NCI-H2081 (cell line): ENCODE results near the gene C3orf18.
A peak's percentile ranks its signal among the peaks of the same experiment; 100 is the strongest.

Source experiments
- DNase-seq, 2 experiments: peaks; one replicate each; lab custom pipeline; 2025; lab: John Stamatoyannopoulos, UW

The C3orf18 gene

DNA sequence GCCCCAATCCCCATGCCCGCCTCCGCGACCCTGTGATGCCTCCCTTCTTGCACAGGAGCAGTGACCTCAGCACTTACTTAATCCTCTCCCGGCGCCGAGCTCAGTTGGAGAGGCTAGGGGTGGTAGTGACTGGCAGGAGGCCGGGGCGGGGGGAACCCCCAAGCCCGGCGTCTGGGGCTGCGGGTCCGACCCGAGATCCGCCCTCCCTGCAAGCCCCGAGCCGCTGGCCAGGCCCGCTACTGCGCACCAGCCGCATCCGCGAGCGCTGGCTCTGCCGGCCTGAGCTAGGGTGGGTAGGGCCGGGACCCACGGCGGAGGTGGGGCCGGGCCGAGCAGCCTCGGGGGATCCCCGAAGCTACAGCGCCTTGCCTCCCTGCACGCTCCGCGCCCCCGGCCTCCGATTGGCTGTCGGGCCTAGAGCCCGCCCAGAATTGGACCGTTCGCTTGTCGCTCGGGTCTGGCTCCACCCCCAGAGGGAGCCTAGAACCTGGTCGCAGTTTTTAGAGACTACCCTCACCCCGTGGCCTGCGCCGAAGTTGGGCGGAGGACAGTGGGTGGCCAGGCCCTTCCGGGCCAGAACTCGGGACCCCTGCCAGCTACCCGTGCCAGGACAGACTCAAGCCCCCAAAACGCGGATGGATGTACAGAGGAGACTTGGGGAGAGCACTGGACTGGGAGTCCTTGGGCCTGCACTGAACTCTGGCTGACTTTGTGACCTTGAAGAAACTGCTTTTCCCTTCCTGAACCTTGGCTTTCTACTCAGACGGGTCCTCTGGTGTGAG lies at the start of gene C3orf18:
TSS of gene C3orf18 (minus strand) at position 362 of the 782 bp plus-strand sequence. CDS start 2,048 bp downstream, outside the sequence.
- DNase-seq, result peak in 1 of 2 experiments; percentile 42

DNA sequence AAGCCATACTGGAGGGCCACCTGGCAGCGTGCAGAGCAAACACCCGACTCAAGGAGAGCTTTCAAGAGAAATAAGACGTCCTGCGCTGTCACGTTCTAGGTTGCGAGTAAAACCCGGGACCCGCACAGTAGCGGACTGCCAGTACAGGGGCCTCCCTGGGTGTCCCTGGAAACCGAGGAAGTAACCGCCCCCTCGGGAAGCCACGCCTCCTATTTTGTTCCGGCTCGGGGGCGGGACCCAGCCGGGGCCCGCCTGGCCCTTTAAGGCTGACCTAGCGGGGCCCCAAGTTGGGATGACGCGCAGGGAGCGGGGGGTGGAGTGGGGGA lies 49.2 kb upstream of the C3orf18 start:
- DNase-seq, result peak; percentile 59 to 71

DNA sequence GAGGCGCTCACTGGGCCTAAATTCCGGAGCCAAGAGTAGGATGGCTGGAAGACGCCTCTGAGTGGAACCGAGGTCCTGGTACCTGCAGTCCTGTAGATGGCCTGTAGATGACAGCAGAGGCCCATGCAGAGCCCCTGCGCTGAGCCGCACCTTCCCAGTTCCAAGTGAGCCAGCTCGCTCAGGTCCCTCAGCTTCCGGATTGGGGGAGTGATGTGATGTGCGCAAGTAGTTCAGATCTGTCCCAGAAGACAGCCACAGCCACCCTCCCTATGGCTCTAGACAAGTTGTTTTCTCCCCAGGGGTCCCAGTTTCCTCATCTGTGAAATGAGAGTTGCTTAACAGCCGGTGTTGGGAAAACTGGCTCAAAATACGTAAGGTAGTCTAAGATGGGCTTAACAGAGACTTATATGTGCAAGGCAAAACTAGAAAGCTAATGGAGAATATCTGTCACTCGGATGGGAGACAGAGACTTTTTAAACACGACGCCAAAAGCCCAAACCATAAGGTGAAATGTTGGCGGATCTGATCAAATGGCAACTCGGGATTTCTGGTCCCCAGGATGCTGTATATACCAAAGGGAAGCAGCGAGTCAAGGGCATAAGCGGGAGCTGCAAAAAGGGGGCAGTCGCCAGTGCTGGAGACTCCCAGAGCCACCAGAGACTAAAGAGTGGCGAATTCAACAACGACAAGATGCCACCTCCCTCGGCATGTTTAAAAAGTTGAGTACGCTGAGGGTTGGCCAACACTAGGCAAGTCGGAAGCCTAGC lies 48.6 kb upstream of the C3orf18 start:
- DNase-seq, result peak; percentile 70 to 71

DNA sequence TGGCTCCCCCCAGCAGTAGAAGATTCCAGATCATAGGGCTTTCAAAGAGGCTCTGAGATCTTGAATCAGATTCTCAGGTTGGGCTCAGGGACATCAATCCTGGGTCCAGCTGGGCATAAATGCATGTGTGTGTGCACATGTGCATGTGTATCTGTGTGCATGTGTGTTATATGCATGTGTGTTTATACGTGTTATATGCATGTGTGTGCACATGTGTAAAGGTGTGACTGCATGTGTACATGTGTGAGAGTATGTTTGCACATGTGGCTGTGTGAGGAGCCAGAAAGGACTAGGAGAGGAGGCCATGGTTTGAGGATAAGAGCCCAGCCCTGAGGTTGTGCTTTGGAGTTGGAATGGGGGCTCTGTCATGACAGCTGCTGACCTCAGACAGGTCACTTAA lies 47.6 kb upstream of the C3orf18 start:
- no peak for DNase-seq

DNA sequence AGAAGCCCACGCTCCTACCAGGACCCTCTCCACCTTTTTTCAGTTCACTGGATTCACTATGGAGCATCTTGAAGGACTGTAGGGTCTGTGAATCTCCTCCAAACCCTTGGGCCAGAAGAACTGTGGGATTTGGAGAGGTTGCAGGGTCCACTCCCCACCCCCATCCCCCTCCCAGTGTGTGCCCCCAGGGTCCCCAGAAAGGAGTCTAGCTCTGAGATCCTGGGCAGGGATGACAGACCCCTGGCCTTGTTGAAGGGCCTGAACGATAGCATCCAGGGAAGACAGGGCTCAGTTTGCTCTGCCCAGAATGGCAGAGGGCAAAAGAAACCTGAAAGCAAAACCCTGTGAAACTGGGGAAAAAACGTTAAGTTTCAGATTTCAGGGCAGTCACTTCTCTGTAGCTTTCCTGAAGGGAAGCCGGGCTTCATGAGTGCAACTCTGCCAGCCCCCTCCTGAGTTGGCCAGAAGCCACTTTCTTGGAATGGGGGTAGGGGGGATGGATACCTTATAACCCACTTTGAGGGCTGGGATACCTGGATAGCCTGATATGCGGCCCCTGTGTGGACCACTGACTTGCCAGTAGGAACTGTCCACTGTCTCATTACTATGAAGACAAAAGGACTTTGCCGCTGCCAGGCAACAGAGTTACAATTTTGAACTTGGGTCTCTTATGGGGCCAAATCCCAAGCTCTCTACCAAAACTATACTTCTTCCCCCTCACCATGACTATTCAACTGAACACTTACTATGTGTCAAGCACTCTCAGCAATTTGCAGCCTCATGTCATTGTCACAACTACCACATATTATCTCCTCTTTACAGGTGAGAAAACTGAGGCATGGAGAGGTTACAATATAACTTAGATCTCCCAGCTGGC lies 45.7 kb upstream of the C3orf18 start:
- DNase-seq, result no peak

DNA sequence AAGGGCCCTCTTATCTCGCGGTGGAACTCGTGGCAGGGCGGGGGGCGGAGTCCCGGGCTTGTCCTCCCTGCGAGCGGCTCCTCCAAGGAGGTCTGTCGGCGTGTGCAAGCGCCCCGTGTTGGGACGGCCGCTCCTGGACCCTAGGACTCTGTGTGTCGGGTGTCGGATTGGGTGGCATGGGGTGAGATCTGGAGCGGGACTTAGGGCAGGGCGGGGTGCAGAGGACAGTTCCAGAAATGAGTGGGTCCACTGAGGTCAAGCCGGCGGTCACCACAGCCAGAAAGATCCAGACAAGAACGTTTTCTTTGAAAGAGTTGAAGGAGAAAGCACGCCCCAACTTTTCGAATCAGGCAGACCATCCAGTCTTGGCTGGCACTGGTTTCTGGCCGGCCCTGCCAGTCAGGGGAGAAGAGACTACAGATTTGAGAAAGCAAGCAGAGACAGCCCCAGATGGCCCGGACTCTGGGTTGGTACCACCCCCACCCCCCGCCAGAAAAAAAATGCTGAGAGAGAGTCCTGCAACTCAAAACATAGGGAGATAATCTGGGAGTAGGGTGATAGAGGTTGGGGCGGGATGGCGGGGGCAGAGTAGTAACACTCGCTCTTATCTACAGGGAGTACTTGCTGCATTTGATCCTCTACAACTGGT lies 44.8 kb upstream of the C3orf18 start:
- DNase-seq, result no peak

DNA sequence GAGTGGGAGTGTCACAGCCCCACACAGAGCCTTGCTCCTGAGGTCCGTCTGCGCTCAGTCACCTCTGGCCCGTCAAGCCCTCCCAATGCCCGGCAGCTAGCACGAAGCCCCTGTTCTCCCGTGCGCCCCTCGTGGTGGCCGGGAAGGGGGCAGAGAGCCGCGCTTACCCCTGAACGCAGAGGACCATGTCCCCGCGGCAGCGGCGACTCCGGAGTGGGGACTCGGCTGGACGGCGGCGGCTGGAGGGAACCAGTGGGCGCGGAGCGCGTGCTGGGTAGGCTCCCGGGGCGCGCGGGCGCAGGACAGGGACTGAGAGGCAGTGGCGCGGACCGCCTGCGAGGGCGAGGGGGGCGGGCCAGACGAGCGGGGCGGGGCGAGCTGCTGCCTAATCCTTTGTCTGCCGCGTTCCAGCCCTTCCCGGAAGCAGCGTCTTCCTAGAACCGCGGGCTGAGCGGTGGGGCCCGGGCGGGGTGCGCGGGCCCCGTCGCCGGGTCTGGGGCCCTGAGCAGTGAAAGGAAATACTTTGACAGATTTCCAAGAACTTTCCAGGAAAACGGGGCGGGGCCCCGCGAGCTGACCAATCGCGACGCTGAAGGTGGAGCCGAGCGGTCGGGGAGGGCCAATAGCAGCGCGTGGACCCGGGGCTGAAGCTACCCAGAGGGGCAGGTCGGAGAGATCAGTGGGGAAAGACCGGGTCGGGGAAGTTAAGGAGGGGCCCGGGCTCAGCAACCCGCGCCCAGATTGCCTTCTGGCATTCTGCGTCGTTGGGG lies 44.1 kb upstream of the C3orf18 start, which contains the start of gene CISH:
TSS of gene CISH (minus strand) at position 311 of the 770 bp plus-strand sequence. CDS start at position 187, 124 bp downstream.
- DNase-seq, result peak; percentile 73 to 83

DNA sequence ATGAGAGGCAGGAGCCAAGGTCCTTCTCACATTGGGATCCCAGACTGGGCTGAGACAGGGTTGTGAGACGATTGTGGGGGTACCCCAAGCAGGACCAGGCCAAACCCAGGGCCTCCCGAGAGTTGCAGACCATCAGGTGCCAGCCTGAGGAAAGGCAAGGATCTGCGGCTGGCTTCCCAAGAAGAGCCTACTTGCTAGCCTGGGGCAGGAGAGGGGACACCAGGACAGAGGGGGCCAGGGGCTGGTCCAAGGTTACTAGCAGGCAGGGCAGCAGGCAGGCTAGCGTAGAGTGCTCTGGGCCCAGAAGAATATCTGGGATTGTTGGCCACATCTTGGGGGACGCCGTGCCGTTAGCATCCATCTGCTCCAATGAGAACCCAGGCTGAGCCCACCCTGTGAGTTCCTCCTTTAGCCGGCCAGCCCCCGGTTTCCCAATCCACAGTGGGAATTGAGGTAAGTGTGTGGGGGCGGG lies 43.5 kb upstream of the C3orf18 start:
- DNase-seq, result no peak

DNA sequence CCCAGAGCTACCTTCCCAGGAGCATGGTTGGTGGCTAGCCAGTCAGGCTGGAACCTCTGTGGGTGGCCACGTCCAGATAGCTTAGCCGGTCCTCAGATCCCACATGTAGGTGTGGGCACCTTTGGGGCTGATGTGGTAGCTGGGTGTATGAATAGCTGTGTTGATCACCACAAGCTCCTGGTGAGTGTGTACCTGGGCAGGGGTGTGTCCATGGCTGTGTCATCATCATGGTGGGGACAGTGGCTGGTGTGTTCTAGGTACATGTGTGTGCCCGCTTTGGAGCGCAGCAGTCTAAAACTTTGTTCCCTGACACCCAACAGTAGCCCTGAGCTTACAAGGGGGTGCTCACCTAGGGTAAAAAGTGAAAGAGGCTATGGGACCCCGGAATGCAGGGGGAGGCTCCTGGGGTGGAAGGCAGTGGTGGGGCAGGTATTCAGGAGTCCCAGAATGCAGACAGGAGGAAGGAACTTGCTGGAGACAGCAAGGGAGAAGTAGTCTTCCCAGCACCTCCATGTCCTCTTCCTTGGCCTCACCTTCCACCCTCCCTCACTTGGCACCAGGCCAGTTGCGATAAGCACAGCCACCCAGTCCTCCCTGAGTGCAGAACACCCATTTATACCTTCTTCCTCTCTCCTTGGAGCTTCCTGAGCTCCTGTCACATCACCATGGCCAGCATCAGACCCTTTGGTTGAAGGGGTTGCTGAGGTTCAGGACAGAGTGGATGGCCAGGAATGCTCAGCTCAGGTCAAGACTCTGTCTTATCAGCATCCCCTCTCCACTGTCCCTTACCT lies 42.8 kb upstream of the C3orf18 start:
- DNase-seq, result no peak

DNA sequence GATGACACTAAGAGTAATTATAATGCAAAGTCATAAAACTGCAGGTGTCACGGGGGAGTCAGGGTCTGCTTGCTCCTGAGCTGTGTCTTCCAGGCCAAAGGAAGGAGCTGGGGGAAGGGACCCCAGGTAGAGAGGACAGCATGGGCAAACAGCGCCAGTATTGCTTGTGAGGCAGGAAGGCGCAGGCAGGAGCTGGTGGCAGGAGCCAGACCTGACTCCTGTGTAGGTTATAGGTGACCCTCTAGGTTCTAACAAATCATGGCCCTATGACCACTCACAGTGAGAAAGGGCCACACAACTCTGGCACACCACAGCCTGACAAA lies 42.2 kb upstream of the C3orf18 start:
- no peak for DNase-seq

DNA sequence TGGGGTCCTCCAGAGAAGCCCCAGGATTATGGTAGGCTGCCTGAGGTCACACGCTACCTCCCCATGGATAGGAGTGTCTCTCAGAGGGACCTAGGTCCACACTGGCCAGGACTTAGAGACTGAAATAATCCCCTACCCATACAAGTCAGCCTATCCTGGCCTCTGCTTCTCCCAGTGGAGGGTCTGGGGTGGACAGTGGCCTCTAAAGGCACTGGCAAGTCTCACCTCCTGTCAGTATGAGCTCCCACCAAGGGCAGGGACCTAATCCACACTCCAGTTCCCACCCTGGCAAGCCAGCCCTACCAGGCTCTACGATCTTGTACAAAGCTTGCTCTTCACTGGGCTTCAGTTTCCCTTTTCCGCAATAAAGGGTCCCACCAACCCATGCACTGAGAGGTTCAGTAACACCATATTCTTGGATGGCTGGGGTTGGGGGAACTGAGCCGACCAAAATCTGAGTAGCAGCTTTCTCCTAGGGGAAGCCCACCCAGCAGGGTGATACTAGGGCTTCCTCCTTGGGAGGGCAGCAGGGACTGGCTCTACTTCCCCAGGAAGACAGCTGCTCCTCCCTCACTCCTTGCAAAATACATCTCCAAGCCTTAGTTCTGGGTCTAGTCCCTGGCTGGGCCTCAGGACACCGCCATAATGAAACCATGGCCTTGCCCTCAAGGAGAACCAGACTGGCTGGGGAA lies 41.7 kb upstream of the C3orf18 start:
- DNase-seq, result no peak

DNA sequence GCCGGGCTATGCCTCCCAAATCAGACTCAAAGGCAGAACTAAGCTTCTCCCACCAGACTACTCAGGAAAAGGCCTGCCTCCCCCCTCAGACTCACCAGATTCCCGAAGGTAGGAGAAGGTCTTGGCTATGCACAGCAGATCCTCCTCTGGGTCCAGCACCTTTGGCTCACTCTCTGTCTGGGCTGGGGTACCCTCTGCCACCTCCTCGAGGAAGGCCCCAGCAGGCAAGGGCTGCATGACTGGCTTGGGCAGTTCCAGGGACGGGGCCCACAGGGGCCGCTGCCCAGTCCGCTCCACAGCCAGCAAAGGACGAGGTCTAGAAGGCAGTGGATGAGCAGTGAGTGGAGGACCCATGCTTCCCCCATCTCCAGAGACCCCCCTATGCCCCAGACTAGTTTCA lies 40.7 kb upstream of the C3orf18 start:
- DNase-seq, result no peak

DNA sequence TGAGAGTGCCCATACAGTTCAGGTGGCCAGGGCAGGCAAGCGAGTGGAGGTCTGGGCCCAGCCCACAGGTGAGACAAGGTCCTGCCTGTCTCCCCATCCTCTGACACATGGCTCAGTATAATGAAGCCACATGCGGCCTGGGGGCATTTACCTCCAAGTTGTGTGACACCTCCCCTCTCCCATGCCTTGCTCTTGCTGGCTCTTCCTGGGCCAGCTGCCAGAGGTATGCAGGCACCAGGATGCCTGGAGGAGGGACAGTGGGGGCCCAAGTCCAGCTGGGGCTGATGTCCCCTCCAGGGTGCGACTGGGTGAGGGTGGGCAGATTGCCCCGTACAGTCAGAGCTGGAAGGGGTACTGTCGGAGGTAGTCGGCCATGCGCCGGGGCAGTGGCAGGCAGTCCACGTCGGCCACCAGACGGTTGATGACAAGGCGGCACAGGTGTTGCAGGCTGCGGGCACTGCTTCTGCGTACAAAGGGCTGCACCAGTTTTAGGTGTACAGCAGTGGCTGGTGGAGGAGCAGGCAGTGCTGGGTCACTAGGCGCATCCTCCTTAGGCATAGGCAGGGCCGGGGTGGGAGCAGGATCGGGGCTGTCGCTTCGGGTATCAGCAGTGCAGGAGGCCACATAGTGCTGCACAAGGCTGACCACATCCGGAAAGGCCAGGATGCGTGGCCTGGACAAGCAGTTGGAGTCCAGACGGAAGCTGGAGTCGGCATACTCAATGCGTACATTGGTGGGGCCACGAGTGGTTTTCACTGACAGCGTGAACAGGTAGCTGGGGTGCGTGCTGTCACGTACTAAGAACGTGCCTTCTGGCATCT lies 39.9 kb upstream of the C3orf18 start:
- DNase-seq, result no peak

DNA sequence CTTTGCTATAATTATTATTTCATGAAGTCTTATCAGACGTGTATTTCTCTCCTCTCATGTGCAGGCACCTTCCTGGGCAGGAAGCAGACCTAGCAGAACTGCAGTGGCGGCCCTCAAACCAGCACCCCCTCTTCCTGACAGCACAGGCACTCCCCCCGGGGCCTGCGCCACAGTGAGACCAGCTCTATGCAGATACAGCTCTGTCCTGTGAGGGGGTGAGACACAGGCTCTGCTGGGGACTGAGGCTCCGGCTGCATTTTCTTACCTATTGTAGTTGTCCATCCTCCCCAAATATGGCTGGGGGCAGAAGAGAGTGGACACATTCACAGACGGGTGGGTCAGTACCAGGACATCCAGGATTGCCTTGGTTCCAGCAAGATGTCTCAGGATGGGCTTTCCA lies 39.0 kb upstream of the C3orf18 start:
- no peak for DNase-seq

DNA sequence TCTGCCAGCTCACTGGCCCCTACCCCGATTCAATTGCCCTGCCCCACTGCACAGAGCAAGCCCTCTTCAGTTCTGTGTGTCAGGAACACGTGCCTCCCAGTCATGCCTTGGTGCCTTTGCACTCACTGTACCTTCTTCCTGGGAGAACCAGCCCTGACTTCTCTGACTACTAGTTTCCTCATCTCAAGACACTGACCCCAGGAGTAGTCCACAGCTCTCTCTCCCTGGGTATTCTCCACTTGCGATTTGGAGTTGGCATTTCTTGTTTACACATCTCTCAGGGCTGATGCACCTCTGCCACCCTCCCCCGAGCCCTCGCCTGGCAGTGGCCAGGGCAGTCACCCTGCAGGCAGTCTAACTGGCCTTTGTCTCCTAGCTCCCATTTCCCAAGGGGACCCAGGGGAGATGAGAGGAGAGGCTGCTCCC lies 38.4 kb upstream of the C3orf18 start:
- DNase-seq, result no peak

DNA sequence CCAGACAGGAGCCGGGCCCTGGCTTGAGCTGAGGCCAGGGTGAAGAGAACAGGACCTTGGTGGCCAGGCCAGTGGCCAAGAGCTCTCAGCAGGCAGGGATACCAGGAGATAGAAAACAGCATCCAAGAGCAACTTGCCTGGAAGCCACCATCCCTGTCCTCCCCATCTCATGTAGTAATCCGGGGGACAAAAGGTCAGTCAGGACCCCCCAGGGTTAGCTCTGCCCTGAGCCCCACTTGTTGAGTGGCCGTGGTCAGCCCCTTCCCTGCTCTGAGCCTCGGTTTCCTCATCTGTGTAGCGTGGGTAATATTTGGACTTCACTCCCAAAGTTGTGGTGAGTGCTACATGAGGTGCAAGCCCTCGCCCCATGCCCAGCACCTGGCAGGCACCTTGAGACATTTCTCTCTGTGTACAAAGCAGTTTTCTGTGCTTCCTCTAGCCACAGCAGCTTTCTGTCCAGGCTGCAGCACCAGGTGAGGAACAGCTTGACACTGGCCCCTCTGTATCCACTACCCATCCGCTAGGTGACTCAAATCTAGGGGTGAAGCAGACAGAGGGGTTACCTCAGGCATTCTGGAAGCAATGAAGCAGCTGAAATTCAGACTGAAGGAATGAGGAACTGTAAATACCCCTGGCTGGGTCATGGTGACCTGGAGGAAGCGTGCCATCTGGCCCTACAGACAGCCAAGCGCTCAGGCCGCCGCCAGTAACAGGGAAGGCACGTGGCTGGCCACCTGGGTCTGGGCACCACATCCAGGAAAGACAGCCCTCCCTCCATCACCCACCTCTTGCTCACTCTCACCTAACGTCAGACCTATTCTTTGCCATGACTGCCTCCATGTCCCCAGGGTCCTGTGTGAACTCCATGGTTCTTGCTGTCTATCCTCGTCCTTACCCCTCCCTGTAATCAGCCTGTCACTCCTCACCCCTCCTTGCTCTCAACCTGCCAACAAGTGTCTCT lies 37.4 kb upstream of the C3orf18 start:
- DNase-seq, result no peak

DNA sequence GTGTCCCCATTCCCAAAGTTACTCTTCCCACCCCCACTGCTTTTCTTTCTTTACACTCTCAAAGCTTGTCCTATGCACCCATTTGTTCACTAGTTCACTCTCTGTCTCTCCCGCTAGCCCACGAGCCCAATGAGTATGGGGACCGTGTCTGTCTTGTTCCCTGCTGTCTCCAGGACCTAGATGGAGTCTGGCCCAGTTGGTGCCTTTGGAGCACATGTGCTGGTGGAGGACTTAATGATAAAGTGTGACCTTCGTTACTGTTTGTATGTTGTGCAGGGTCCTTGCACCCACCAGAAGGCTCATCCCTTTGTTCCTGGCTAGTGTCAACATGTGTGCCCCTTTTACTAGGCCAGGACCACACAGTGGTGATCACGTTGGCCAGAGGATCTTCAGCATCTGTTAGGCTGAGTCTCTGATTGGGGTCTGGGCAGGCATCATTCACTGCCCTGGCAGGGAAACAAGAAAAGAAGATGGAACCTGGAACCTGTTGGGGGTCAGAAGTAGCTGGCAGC lies 36.6 kb upstream of the C3orf18 start:
- no peak for DNase-seq
